ENCODE measurements around the gene LINC01488. TPM values are rescaled to one million over a fixed set of nuclear protein-coding genes. Genes with fewer than 3 reads are reported as not detected.

The LINC01488 gene
- total RNA-seq, 2 experiments from 2014 or later: not detected

- Mint-ChIP-seq H3K27me3 (peaks cover 27% of the 10 kb centered on the region), H3K9me3 (no peaks in the 10 kb centered on the region), H3K36me3 (ENCODE audit: low read depth) (no peaks in the 10 kb centered on the region), H3K4me1 (ENCODE audit: low read depth) (peaks cover 12% of the 10 kb centered on the region), H3K4me3 (no peak overlapping the region), H3K27ac (no peak overlapping the region)
- Histone ChIP-seq H3K9me3 (ENCODE audit: control insufficient read depth in 1 of 2, insufficient read depth in 1 of 2, low read length in 2 of 2) (peaks cover 0 to 6% of the 10 kb centered on the region in 2 experiments), H3K27ac (ENCODE audit: low read depth in 1 of 2, low read length in 2 of 2) (no peak overlapping the region), H3K4me1 (ENCODE audit: insufficient read depth, low read length) (peaks cover 19% of the 10 kb centered on the region), H3K4me3 (ENCODE audit: low read length) (no peak overlapping the region), H3K27me3 (ENCODE audit: control insufficient read depth in 1 of 2, insufficient read depth in 2 of 2, low read length in 2 of 2) (peaks cover 12 to 29% of the 10 kb centered on the region in 2 experiments), H3K36me3 (ENCODE audit: insufficient read depth, low read length) (no peaks in the 10 kb centered on the region)
- ChIA-PET CTCF (no interaction called here), POLR2A (no interaction called here)
- intact Hi-C loops (cut with DNase I, micrococcal nuclease): no loop called here
- no peak for DNase-seq
- no peak for TF ChIP-seq CTCF (IDR thresholded peaks at IDR 0.05)
- no peak for ATAC-seq (ENCODE audit: poor library complexity)
Measured at GRCh38 chr11:69446108-69446507, 35.4 kb upstream of the LINC01488 start.

- H3K27me3 ChIP-seq (ENCODE audit: control insufficient read depth in 1 of 2, insufficient read depth in 2 of 2, low read length in 2 of 2): peaks cover 12 to 31% of the 10 kb centered on the region in 2 experiments
- intact Hi-C loops (cut with DNase I, micrococcal nuclease): no loop called here
- CTCF ChIA-PET: no interaction called here
Measured at GRCh38 chr11:69447786-69448185, 33.7 kb upstream of the LINC01488 start.

GRCh38 chr11:69448471-69449284 is 32.8 kb upstream of the LINC01488 start:
- ChIA-PET CTCF (no interaction called here), POLR2A (no interaction called here)
- no peaks in the 10 kb centered on the region for H3K9me3 Mint-ChIP-seq
- H3K4me3 Mint-ChIP-seq: no peak overlapping the region
- DNase-seq: no peak
- Histone ChIP-seq H3K9me3 (ENCODE audit: control insufficient read depth in 1 of 2, insufficient read depth in 1 of 2, low read length in 2 of 2) (peaks cover 0 to 14% of the 10 kb centered on the region in 2 experiments), H3K4me3 (ENCODE audit: low read length) (no peak overlapping the region), H3K36me3 (ENCODE audit: insufficient read depth, low read length) (no peaks in the 10 kb centered on the region), H3K27me3 (ENCODE audit: control insufficient read depth in 1 of 2, insufficient read depth in 2 of 2, low read length in 2 of 2) (peaks cover 12 to 31% of the 10 kb centered on the region in 2 experiments), H3K4me1 (ENCODE audit: insufficient read depth, low read length) (peaks cover 8% of the 10 kb centered on the region), H3K27ac (ENCODE audit: low read depth in 1 of 2, low read length in 2 of 2) (no peak overlapping the region)
- no peak overlapping the region for H3K27ac Mint-ChIP-seq
- peaks cover 33% of the 10 kb centered on the region for H3K27me3 Mint-ChIP-seq
- intact Hi-C loops (cut with DNase I, micrococcal nuclease): no loop called here
- TF ChIP-seq CTCF (IDR thresholded peaks at IDR 0.05): no peak
- no peak for ATAC-seq (ENCODE audit: poor library complexity)
- peaks cover 3% of the 10 kb centered on the region for H3K4me1 Mint-ChIP-seq (ENCODE audit: low read depth)
- H3K36me3 Mint-ChIP-seq (ENCODE audit: low read depth): no peaks in the 10 kb centered on the region

More at GRCh38 chr11:69447786-69448185, 33.7 kb upstream of the LINC01488 start:
- peaks cover 0 to 9% of the 10 kb centered on the region in 2 experiments for H3K9me3 ChIP-seq (ENCODE audit: control insufficient read depth in 1 of 2, insufficient read depth in 1 of 2, low read length in 2 of 2)
- DNase-seq (no peak), ATAC-seq (ENCODE audit: poor library complexity) (no peak)
- no peak overlapping the region for H3K4me3 Mint-ChIP-seq
- H3K36me3 Mint-ChIP-seq (ENCODE audit: low read depth): no peaks in the 10 kb centered on the region
- no peak for TF ChIP-seq CTCF (IDR thresholded peaks at IDR 0.05)
- POLR2A ChIA-PET: no interaction called here
- H3K4me3 ChIP-seq (ENCODE audit: low read length): no peak overlapping the region
- no peaks in the 10 kb centered on the region for H3K36me3 ChIP-seq (ENCODE audit: insufficient read depth, low read length)
- H3K9me3 Mint-ChIP-seq: no peaks in the 10 kb centered on the region
- H3K4me1 ChIP-seq (ENCODE audit: insufficient read depth, low read length): peaks cover 17% of the 10 kb centered on the region
- no peak overlapping the region for H3K27ac ChIP-seq (ENCODE audit: low read depth in 1 of 2, low read length in 2 of 2)
- H3K27me3 Mint-ChIP-seq: peaks cover 33% of the 10 kb centered on the region
- no peak overlapping the region for H3K27ac Mint-ChIP-seq
- H3K4me1 Mint-ChIP-seq (ENCODE audit: low read depth): peaks cover 9% of the 10 kb centered on the region

All from CD4-positive, alpha-beta T cell (primary cell).